Left ventricle myocardium inferior (tissue), 1 donor: ENCODE results near the gene PLEKHA7. TPM values are rescaled to one million over a fixed set of nuclear protein-coding genes. Genes with fewer than 3 reads are reported as not detected.

Source experiments
- DNase-seq: peaks from one replicate; pipeline ENCODE4 v3.0.0-alpha.2; 2020
- H3K27ac ChIP-seq: fragments of 200-600 bp; replicated peaks from 2 replicates; pipeline ENCODE4 v1.8.0; 2021
- H3K27me3 ChIP-seq: fragments of 200-600 bp; 2 replicates; pipeline ENCODE4 v1.8.0; 2021; ENCODE audit warnings: low read depth
- H3K36me3 ChIP-seq: fragments of 200-600 bp; 2 replicates; pipeline ENCODE4 v1.8.0; 2021
- H3K4me1 ChIP-seq: fragments of 200-600 bp; 2 replicates; pipeline ENCODE4 v1.8.0; 2021
- H3K4me3 ChIP-seq: fragments of 200-600 bp; 2 replicates; pipeline ENCODE4 v1.8.0; 2021; ENCODE audit warnings: mild to moderate bottlenecking, moderate library complexity
- H3K9me3 ChIP-seq: fragments of 200-600 bp; replicated peaks from 2 replicates; pipeline ENCODE4 v1.8.0; 2021
- CTCF ChIP-seq: fragments of 200-600 bp; IDR thresholded peaks from 2 replicates; pipeline ENCODE4 v1.8.0; 2021; ENCODE audit warnings: antibody characterized with exemption, mild to moderate bottlenecking, borderline replicate concordance
- intact Hi-C: fragments of 100-400 bp; cut with micrococcal nuclease; formaldehyde crosslinking; loops from one replicate; pipeline ENCODE4 v1.11.0; 2022
- total RNA-seq: library from RNA; stranded (reverse); fragmentation: NEBNext Ultra II Directional; extraction: Animal tissue kit (Norgen Biotek cat#: 25700); gene quantifications from one replicate; pipeline ENCODE4 v1.2.1, GENCODE V29; 2021
- donor health status: DM: no; HTN: yes; CAD: no; lungs with severe emphysema.

The PLEKHA7 gene
- total RNA-seq, 1 donor from 2014 or later: 33.2 TPM

GRCh38 chr11:16880184-16880801, 133.9 kb downstream of the PLEKHA7 start:
- H3K27ac ChIP-seq: peak overlapping the region; percentile 67
- H3K9me3 ChIP-seq: no peaks in the 10 kb centered on the region

GRCh38 chr11:16879690-16880089, 134.5 kb downstream of the PLEKHA7 start:
- TF ChIP-seq CTCF: no peak
- H3K27ac ChIP-seq: peak overlapping the region; percentile 67
- H3K4me3 ChIP-seq: peak overlapping the region; percentile 52
- intact Hi-C loops: no loop called here
- no peaks in the 10 kb centered on the region for H3K9me3 ChIP-seq
- H3K27me3 ChIP-seq: no peaks in the 10 kb centered on the region
- peaks cover 87% of the 10 kb centered on the region for H3K4me1 ChIP-seq
- DNase-seq: no peak
- H3K36me3 ChIP-seq: no peaks in the 10 kb centered on the region

More at GRCh38 chr11:16880184-16880801, 133.9 kb downstream of the PLEKHA7 start:
- no peak for DNase-seq
- TF ChIP-seq CTCF: no peak
- Histone ChIP-seq H3K4me1 (peaks cover 84% of the 10 kb centered on the region), H3K27me3 (no peaks in the 10 kb centered on the region), H3K36me3 (no peaks in the 10 kb centered on the region), H3K4me3 (peak overlapping the region; percentile 52)
- intact Hi-C loops: no loop called here

- no peak for DNase-seq
- no peaks in the 10 kb centered on the region for H3K9me3 ChIP-seq
- no peak overlapping the region for H3K4me3 ChIP-seq
- no peak overlapping the region for H3K27ac ChIP-seq
- H3K4me1 ChIP-seq: peaks cover 85% of the 10 kb centered on the region
- no peaks in the 10 kb centered on the region for H3K27me3 ChIP-seq
- no peak for TF ChIP-seq CTCF
- no peaks in the 10 kb centered on the region for H3K36me3 ChIP-seq
- intact Hi-C loops: no loop called here
These were observed 137.4 kb downstream of the PLEKHA7 start for GRCh38 chr11:16876837-16877236.

GRCh38 chr11:16876053-16876752, 138.0 kb downstream of the PLEKHA7 start:
- DNase-seq: no peak
- intact Hi-C loops: no loop called here
- Histone ChIP-seq H3K4me1 (peaks cover 79% of the 10 kb centered on the region), H3K36me3 (no peaks in the 10 kb centered on the region), H3K27ac (no peak overlapping the region), H3K9me3 (no peaks in the 10 kb centered on the region), H3K4me3 (no peak overlapping the region), H3K27me3 (no peaks in the 10 kb centered on the region)
- TF ChIP-seq CTCF: no peak

- Histone ChIP-seq H3K9me3 (no peaks in the 10 kb centered on the region), H3K36me3 (peaks cover 4% of the 10 kb centered on the region), H3K4me3 (no peak overlapping the region), H3K27ac (no peak overlapping the region), H3K27me3 (no peaks in the 10 kb centered on the region), H3K4me1 (peaks cover 61% of the 10 kb centered on the region)
- no peak for DNase-seq
- no peak for TF ChIP-seq CTCF
- intact Hi-C loops: no loop called here
These were observed 139.8 kb downstream of the PLEKHA7 start for GRCh38 chr11:16874275-16874975.
